Neural progenitor cell (in vitro differentiated cells): ENCODE measurements around the gene PPP2R2B.

Experiments
- EZH2 ChIP-seq: fragments of 200-600 bp; sonication (generic); IDR thresholded peaks from 2 replicates; pipeline ENCODE4 v1.6.1; 2017; ENCODE audit warnings: antibody characterized with exemption, mild to moderate bottlenecking, moderate library complexity
- EZH2phosphoT487 ChIP-seq: fragments of 200-600 bp; sonication (generic); IDR thresholded peaks from 2 replicates; pipeline ENCODE4 v1.6.1; 2017; ENCODE audit warnings: antibody characterized with exemption
- TF ChIP-seq, protein P1 (sequence below): fragments of 200-600 bp; sonication (generic); IDR thresholded peaks from 2 replicates; pipeline ENCODE4 v1.5.1; 2017; ENCODE audit warnings: antibody characterized with exemption, mild to moderate bottlenecking

- TF ChIP-seq, protein P1, sequence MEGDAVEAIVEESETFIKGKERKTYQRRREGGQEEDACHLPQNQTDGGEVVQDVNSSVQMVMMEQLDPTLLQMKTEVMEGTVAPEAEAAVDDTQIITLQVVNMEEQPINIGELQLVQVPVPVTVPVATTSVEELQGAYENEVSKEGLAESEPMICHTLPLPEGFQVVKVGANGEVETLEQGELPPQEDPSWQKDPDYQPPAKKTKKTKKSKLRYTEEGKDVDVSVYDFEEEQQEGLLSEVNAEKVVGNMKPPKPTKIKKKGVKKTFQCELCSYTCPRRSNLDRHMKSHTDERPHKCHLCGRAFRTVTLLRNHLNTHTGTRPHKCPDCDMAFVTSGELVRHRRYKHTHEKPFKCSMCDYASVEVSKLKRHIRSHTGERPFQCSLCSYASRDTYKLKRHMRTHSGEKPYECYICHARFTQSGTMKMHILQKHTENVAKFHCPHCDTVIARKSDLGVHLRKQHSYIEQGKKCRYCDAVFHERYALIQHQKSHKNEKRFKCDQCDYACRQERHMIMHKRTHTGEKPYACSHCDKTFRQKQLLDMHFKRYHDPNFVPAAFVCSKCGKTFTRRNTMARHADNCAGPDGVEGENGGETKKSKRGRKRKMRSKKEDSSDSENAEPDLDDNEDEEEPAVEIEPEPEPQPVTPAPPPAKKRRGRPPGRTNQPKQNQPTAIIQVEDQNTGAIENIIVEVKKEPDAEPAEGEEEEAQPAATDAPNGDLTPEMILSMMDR, result no peak
- TF ChIP-seq EZH2 (no peak), EZH2phosphoT487 (no peak)
Measured at GRCh38 chr5:146765089-146765832, 113.3 kb downstream of the PPP2R2B start.
